ENCODE measurements around the gene NECAB2.

- TF ChIP-seq, protein P1, sequence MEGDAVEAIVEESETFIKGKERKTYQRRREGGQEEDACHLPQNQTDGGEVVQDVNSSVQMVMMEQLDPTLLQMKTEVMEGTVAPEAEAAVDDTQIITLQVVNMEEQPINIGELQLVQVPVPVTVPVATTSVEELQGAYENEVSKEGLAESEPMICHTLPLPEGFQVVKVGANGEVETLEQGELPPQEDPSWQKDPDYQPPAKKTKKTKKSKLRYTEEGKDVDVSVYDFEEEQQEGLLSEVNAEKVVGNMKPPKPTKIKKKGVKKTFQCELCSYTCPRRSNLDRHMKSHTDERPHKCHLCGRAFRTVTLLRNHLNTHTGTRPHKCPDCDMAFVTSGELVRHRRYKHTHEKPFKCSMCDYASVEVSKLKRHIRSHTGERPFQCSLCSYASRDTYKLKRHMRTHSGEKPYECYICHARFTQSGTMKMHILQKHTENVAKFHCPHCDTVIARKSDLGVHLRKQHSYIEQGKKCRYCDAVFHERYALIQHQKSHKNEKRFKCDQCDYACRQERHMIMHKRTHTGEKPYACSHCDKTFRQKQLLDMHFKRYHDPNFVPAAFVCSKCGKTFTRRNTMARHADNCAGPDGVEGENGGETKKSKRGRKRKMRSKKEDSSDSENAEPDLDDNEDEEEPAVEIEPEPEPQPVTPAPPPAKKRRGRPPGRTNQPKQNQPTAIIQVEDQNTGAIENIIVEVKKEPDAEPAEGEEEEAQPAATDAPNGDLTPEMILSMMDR (IDR thresholded peaks at IDR 0.05): no peak
- TF ChIP-seq POLR2AphosphoS5 (IDR thresholded peaks at IDR 0.05): no peak
Measured at GRCh38 chr16:84038469-84038868, 70.4 kb downstream of the NECAB2 start.

Data from gastroesophageal sphincter (tissue), 3 donors.